Psoas muscle (tissue), 8 donors: ENCODE data around the gene KHDRBS2. TPM values are rescaled to one million over a fixed set of nuclear protein-coding genes. Genes with fewer than 3 reads are reported as not detected.

Experiments used
- ATAC-seq, 4 donors: fragments of 200-7000 bp; cut with Tn5 transposase; one replicate each; pipeline ENCODE4 v1.9.1; 2020; ENCODE audit warnings: moderate library complexity in 3 of 4, mild to moderate bottlenecking in 2 of 4
- DNase-seq, 2 donors: peaks; one replicate each; pipeline ENCODE4 v3.0.0-alpha.2; 2020
- H3K27ac ChIP-seq: fragments of 200-600 bp; one replicate; pipeline ENCODE4 v1.8.0; 2022
- H3K27me3 ChIP-seq, 3 donors: fragments of 200-600 bp in 1 of 3; one replicate each; pipeline versions ENCODE4 v1.6.1 to v1.8.0; 2013 to 2022; ENCODE audit warnings: low read length in 2 of 3, mild to moderate bottlenecking in 2 of 3, moderate library complexity in 1 of 3; ENCODE audit not compliant: insufficient read depth in 3 of 3
- H3K36me3 ChIP-seq, 2 donors: fragments of 200-600 bp in 1 of 2; one replicate each; pipeline versions ENCODE4 v1.6.1 to v1.8.0; 2013 to 2022; ENCODE audit warnings: low read depth in 1 of 2, mild to moderate bottlenecking in 1 of 2, moderate library complexity in 1 of 2; ENCODE audit not compliant: insufficient read depth in 1 of 2
- H3K4me1 ChIP-seq: fragments of 200-600 bp; one replicate; pipeline ENCODE4 v1.8.0; 2022
- H3K4me3 ChIP-seq: fragments of 200-600 bp; one replicate; pipeline ENCODE4 v1.8.0; 2022; ENCODE audit warnings: mild to moderate bottlenecking
- H3K9me3 ChIP-seq: fragments of 200-600 bp; one replicate; pipeline ENCODE4 v1.8.0; 2022
- WGBS, 3 donors: extraction: QIAGEN DNeasy Blood & Tissue Kit; methylation state at CpG; one replicate each; pipeline versions ENCODE4 v1.1.6 to v1.1.7; 2013; 5-methylcytosine and 5-hydroxymethylcytosine counted together
- intact Hi-C, 2 donors: fragments of 100-400 bp; cut with DNase I; formaldehyde crosslinking; loops; one replicate each; pipeline versions ENCODE4 v1.11.0 to v1.14.2; 2022
- long read RNA-seq, 2 donors: library from polyadenylated mRNA; unstranded; transcript quantifications; one replicate each; pipeline ENCODE4 v2.0.0, GENCODE V29; 2021
- polyA plus RNA-seq, 3 donors: library from polyadenylated mRNA; stranded (reverse); fragments of 200-250 nt; gene quantifications; one replicate each; pipeline ENCODE4 v1.2.3, GENCODE V29; 2013
- total RNA-seq, 4 donors: library from RNA; stranded (reverse); fragmentation: NEBNext Ultra II Directional in 2 of 4; extraction: Animal tissue kit (Norgen Biotek cat#: 25700) in 2 of 4; gene quantifications; one replicate each; pipeline versions ENCODE4 v1.2.1 to v1.2.4, GENCODE V29; 2021 to 2023
- TF ChIP-seq, protein P1 (sequence below): fragments of 200-600 bp; IDR thresholded peaks from one replicate; pipeline ENCODE4 v1.8.0; 2022; ENCODE audit warnings: antibody characterized with exemption
- donor health status: healthy with polysubstance abuse.
- donor health status: DM: no; HTN: no; CAD: no; lungs with moderate emphysema.
- donor health status: Bipolar disorder and iron deficiency.
- donor health status: healthy.
- donor health status: DM: yes; HTN: yes; CAD: no.
- donor health status: DM: no; HTN: no; CAD: no.
- donor health status: DM: no; HTN: no; CAD: no.
- donor health status: DM: yes; HTN: yes; CAD: no.

KHDRBS2 gene
- total RNA-seq (under 1 TPM in 2 of 4 donors, not detected in 2; 0.08 to 0.15 TPM), polyA plus RNA-seq (under 1 TPM in 2 of 3 donors, not detected in 1; 0.04 TPM)
- long read RNA-seq, donor 1, result 0 reads
- long read RNA-seq, donor 2, partial matches to known transcripts, result 0 of 1 reads
- long read RNA-seq, donor 2, other reads (novel, unspliced or antisense), result 0 of 1 reads

DNA sequence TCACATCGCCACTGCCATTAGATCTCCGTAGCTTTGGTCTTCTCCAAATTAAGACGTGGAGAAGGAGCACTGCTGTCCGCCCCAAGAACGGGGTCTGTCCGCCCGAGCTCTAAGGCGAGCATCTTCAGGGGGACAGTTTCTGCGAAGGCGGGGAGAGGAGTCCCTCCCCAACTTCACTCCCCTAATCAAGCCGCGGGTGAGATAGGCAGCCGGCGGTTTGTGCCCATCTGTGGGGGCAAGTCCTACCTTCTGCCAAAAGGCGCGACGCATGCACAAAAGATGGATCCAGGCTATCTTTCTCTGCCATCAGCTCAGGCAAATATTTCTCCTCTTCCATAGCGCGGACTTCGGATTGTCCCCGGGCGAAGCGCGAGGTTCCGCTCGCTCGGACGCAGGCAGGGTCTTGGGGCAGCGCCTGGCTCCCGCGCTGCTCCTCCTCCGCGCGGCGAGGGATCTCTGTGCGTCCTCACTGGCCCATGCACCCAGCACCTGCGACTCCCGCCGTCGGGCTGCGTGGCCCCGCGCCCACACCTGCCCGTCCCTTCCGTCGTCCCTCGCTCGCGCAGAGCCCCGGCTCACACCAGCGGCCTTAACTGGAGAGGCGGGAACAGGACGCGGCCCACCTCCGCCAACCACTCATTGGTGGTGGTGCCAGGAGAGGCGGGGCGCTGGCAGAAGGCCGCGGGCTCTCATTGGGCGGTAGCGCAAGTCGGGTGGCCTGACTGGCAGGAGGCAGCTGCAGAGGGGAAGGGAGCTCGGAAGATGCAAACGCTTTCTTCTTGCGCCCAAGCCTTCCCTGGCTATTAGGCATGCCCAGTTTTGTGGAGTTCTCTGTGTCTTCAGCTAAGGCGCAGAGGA, at the start of gene KHDRBS2:
Gene KHDRBS2 (minus strand): TSS at position 614 of the 858 bp plus-strand sequence.
- no peaks in the 10 kb centered on the region for H3K4me1 ChIP-seq
- peak; percentile 88 to 99 (median 98) for ATAC-seq
- H3K27me3 ChIP-seq, result peaks cover 0 to 10% (median 2%) of the 10 kb centered on the region in 3 donors
- TF ChIP-seq, protein P1, sequence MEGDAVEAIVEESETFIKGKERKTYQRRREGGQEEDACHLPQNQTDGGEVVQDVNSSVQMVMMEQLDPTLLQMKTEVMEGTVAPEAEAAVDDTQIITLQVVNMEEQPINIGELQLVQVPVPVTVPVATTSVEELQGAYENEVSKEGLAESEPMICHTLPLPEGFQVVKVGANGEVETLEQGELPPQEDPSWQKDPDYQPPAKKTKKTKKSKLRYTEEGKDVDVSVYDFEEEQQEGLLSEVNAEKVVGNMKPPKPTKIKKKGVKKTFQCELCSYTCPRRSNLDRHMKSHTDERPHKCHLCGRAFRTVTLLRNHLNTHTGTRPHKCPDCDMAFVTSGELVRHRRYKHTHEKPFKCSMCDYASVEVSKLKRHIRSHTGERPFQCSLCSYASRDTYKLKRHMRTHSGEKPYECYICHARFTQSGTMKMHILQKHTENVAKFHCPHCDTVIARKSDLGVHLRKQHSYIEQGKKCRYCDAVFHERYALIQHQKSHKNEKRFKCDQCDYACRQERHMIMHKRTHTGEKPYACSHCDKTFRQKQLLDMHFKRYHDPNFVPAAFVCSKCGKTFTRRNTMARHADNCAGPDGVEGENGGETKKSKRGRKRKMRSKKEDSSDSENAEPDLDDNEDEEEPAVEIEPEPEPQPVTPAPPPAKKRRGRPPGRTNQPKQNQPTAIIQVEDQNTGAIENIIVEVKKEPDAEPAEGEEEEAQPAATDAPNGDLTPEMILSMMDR, result no peak
- peak within 1 kb of the TSS; percentile 64 for H3K4me3 ChIP-seq
- no peaks in the 10 kb centered on the region for H3K36me3 ChIP-seq
- H3K27ac ChIP-seq, result peak within 1 kb of the TSS; percentile 10
- no peaks in the 10 kb centered on the region for H3K9me3 ChIP-seq
- intact Hi-C loops, result no loop called here
- WGBS, 3 donors, result 1% methylated on average over 66 of the region's 66 CpGs
- DNase-seq, result peak; percentile 79 to 89

DNA sequence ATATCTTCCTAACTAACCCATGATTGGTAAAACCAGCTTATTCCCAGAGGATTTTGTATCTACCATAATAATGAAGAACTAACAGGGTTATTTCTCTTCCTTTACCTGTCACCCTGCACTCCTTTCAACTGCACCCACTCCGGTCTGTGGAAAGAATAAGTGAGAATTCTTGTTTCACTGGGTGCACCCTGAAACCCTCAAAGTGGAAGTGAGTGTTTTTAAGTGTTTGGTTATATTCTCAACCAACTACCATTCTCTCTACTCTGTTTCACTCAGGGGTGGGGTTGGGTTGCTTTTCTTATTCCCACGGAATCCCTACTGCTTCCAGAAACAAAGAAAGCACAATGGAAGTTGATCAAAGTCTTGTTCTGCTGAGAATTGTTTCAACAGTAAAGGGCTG, 42.6 kb upstream of the KHDRBS2 start:
- no peak for ATAC-seq
- 64 to 76% (median 73%) methylated on average over 2 of the region's 2 CpGs for WGBS, 3 donors
- Histone ChIP-seq H3K36me3 (no peaks in the 10 kb centered on the region), H3K27ac (no peak overlapping the region), H3K27me3 (no peaks in the 10 kb centered on the region), H3K4me1 (no peaks in the 10 kb centered on the region), H3K9me3 (peaks cover 13% of the 10 kb centered on the region), H3K4me3 (no peak overlapping the region)
- intact Hi-C loops, result no loop called here
- TF ChIP-seq, protein P1, result no peak
- no peak for DNase-seq

DNA sequence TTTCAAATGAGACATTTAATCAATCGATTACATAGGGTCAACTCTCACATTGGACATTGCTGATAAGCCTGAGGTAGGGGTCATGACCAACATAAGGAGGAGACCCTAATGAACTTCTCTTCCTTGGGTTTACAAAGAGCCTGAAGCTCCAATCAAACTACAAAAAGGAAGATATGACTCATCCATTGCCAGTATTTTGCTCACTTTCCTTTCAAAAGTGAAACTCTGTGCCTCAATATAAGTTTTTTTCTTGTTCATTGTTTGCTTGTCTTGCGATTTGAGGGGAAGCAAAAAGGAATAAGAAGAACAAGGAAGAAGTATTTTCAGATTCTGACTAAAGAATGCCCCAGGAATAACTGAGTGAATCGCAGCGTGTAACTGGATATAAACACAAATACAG, 38.8 kb upstream of the KHDRBS2 start:
- Histone ChIP-seq H3K36me3 (no peaks in the 10 kb centered on the region), H3K9me3 (no peaks in the 10 kb centered on the region), H3K4me3 (no peak overlapping the region), H3K4me1 (no peaks in the 10 kb centered on the region), H3K27ac (no peak overlapping the region), H3K27me3 (no peaks in the 10 kb centered on the region)
- 67 to 69% (median 68%) methylated on average over 4 of the region's 4 CpGs for WGBS, 3 donors
- intact Hi-C loops, result no loop called here
- TF ChIP-seq, protein P1, result no peak
- ATAC-seq, result no peak
- no peak for DNase-seq

DNA sequence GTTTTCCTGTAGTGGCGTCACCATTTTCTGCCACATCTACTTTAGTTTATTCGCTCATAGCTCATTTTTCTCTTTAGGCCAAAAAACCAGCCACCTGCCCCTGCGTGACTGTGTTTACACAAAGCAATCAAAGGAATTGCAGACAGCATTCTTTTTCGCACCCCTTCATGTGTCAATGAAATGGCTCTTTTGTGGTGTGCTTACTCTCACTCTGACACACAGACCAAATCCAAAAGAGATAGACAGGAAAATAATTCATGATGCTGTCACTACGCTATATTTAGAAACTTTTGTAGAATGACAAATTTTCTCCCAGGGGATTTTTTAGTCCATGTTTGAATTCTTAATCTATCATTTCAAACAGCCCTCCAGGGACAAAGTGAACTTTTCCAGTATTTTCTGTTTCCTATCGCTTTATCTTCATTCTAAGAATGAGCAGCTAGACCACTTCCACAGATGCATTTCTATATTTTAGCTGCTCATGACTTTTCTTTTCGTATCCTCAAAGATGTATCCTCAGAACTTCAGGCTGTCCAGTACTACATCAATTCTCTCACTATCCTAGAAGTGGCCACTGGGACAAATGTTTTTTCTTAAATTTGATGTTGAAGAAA, 37.9 kb upstream of the KHDRBS2 start:
- Histone ChIP-seq H3K27ac (no peak overlapping the region), H3K27me3 (no peaks in the 10 kb centered on the region), H3K9me3 (no peaks in the 10 kb centered on the region), H3K4me1 (no peaks in the 10 kb centered on the region), H3K36me3 (no peaks in the 10 kb centered on the region), H3K4me3 (no peak overlapping the region)
- TF ChIP-seq, protein P1, result no peak
- intact Hi-C loops, result no loop called here
- no peak for DNase-seq
- ATAC-seq, result no peak
- 72 to 77% (median 72%) methylated on average over 7 of the region's 7 CpGs for WGBS, 3 donors
